GM19193 (cell line): ENCODE results near the gene CD59.

ENCODE experiments used
- POLR2A ChIP-seq: IDR thresholded peaks from 4 replicates; pipeline ENCODE4 v1.6.1; 2011; ENCODE audit not compliant: insufficient read depth, insufficient read length; ENCODE audit errors: extremely low read depth

CD59 gene

DNA sequence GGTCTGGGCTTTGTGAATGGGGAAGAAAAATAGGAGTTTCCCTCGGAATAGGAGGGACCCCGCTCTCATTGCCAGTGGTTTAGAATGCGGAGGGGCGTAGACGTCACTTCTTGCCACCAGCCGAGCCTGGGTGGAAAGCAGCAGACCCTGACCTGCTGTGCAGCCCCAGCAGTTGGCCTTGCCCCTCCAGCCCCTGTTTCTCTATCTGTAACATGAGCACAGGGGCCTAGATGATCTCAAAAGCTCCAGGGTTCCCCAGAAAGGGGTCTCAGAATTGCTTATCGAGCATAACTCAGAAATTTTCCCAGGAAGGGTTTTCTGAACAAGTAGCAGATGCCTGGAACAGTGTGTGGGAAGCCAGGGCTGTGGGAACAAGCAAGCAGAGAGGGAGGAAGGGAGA, 79.5 kb downstream of the CD59 start:
- no peak for TF ChIP-seq POLR2A

DNA sequence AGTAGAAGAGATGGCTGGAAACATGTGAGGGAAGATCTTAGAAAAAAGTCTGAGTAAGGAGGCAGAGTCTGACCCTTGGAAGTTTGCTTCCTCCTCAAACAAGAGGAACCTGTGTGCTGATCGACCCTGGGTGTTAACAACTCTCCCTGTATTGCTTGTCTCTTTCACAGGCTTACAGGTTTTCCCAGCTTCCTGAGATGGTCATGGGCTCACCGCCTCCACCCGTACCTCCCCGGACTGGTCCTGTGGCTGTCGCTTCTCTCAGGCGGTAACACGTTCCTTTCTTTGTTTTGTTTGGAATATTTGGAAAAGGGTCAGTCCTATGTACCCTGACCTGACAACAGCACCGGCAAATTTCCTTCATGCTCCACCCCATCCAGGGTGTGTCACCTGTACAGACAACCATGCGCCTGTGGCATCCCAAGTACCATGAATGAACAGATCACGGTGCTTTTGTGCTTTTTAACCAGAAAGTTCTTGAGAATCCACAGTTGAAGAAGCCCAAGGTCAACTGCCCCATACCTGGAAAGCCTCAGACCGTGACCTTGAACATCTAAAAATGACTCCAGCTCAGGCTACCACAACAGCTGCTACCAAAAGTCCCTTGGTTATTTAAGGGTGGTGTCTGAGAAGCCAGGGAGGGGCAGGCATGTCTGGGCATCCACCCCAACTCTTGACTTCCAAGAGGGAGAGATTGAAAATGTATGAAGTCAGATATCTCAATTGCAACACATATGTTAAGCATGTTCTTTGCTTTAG, 80.2 kb downstream of the CD59 start:
- TF ChIP-seq POLR2A: no peak

DNA sequence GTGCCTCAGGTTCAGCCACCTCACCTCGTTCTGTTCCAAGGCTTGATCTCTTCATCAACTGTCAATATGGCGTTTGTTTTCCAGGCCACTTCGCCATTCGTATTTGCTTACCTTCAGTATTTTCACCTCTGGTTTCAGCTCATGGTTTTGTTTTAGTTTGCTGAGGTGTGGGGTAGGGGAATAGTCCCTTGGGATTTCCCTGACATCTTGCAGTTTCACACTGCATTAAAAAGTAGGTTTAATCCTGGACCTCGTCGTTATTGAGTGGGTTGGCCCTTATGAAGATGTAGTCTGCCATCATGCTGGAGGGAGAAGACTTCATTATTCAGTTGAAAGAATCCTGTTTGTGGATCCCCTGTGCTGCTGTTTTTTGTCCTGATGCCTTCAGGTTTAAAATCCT, 81.6 kb downstream of the CD59 start:
- TF ChIP-seq POLR2A: no peak
